Activated T-cell treated with anti-CD3 and anti-CD28 coated beads, Interleukin-2, amount 50 U/mL, for 4 hours (primary cell): Measurements from ENCODE around the gene DSG2. TPM values are rescaled to one million over a fixed set of nuclear protein-coding genes. Genes with fewer than 3 reads are reported as not detected.

Source experiments
- ATAC-seq, 2 donors: fragments of 200-7000 bp; cut with Tn5 transposase; one replicate each; pipeline ENCODE4 v1.10.0; 2021
- DNase-seq: peaks from one replicate; pipeline ENCODE4 v3.0.0-alpha.2; 2020
- H3K27me3 Mint-ChIP-seq: one replicate; pipeline ENCODE4 v1.8.0; 2021; ENCODE audit warnings: low read depth, mixed read lengths
- H3K36me3 Mint-ChIP-seq: one replicate; pipeline ENCODE4 v1.8.0; 2022; ENCODE audit warnings: mixed read lengths; ENCODE audit not compliant: insufficient read depth
- H3K4me1 Mint-ChIP-seq: one replicate; pipeline ENCODE4 v1.8.0; 2021; ENCODE audit warnings: low read depth, mixed read lengths
- H3K4me3 Mint-ChIP-seq: one replicate; pipeline ENCODE4 v1.8.0; 2021; ENCODE audit warnings: mild to moderate bottlenecking, moderate library complexity, mixed read lengths
- H3K9me3 Mint-ChIP-seq: one replicate; pipeline ENCODE4 v1.8.0; 2021; ENCODE audit warnings: mixed read lengths
- total RNA-seq, 3 donors: library from RNA; stranded (reverse); gene quantifications; one replicate each; pipeline ENCODE4 v1.2.1, GENCODE V29; 2021

Gene DSG2
- total RNA-seq, 3 donors from 2014 or later = 0.24 to 0.33 (median 0.27) TPM

- H3K9me3 Mint-ChIP-seq = no peaks in the 10 kb centered on the region
- H3K27me3 Mint-ChIP-seq = peaks cover 4% of the 10 kb centered on the region
- no peak overlapping the region for H3K4me3 Mint-ChIP-seq
- no peak for DNase-seq
- H3K4me1 Mint-ChIP-seq = no peaks in the 10 kb centered on the region
- ATAC-seq = no peak
- no peaks in the 10 kb centered on the region for H3K36me3 Mint-ChIP-seq
Observed at GRCh38 chr18:31557446-31557845, 59.5 kb downstream of the DSG2 start.

GRCh38 chr18:31558567-31558966, 60.6 kb downstream of the DSG2 start:
- peaks cover 4% of the 10 kb centered on the region for H3K27me3 Mint-ChIP-seq
- H3K4me1 Mint-ChIP-seq = no peaks in the 10 kb centered on the region
- DNase-seq (no peak), ATAC-seq (no peak)
- H3K4me3 Mint-ChIP-seq = no peak overlapping the region
- no peaks in the 10 kb centered on the region for H3K9me3 Mint-ChIP-seq
- H3K36me3 Mint-ChIP-seq = no peaks in the 10 kb centered on the region

GRCh38 chr18:31562726-31563125, 64.7 kb downstream of the DSG2 start:
- no peaks in the 10 kb centered on the region for H3K36me3 Mint-ChIP-seq
- no peak for DNase-seq
- no peaks in the 10 kb centered on the region for H3K9me3 Mint-ChIP-seq
- ATAC-seq = no peak
- H3K4me3 Mint-ChIP-seq = no peak overlapping the region
- H3K4me1 Mint-ChIP-seq = no peaks in the 10 kb centered on the region
- H3K27me3 Mint-ChIP-seq = no peaks in the 10 kb centered on the region

GRCh38 chr18:31563778-31564177, 65.8 kb downstream of the DSG2 start:
- Mint-ChIP-seq H3K9me3 (no peaks in the 10 kb centered on the region), H3K4me1 (no peaks in the 10 kb centered on the region), H3K27me3 (no peaks in the 10 kb centered on the region), H3K4me3 (no peak overlapping the region), H3K36me3 (no peaks in the 10 kb centered on the region)
- no peak for ATAC-seq
- DNase-seq = no peak

GRCh38 chr18:31565345-31565744, 67.4 kb downstream of the DSG2 start:
- H3K4me3 Mint-ChIP-seq = no peak overlapping the region
- H3K36me3 Mint-ChIP-seq = no peaks in the 10 kb centered on the region
- no peaks in the 10 kb centered on the region for H3K4me1 Mint-ChIP-seq
- H3K9me3 Mint-ChIP-seq = no peaks in the 10 kb centered on the region
- no peaks in the 10 kb centered on the region for H3K27me3 Mint-ChIP-seq
- DNase-seq (no peak), ATAC-seq (no peak)

GRCh38 chr18:31565782-31566512, 68.0 kb downstream of the DSG2 start:
- no peaks in the 10 kb centered on the region for H3K9me3 Mint-ChIP-seq
- DNase-seq (no peak), ATAC-seq (no peak)
- H3K4me3 Mint-ChIP-seq = no peak overlapping the region
- no peaks in the 10 kb centered on the region for H3K27me3 Mint-ChIP-seq
- H3K4me1 Mint-ChIP-seq = no peaks in the 10 kb centered on the region
- H3K36me3 Mint-ChIP-seq = no peaks in the 10 kb centered on the region

GRCh38 chr18:31566576-31567306, 68.8 kb downstream of the DSG2 start:
- DNase-seq (no peak), ATAC-seq (no peak)
- H3K27me3 Mint-ChIP-seq = no peaks in the 10 kb centered on the region
- no peaks in the 10 kb centered on the region for H3K9me3 Mint-ChIP-seq
- H3K4me3 Mint-ChIP-seq = no peak overlapping the region
- H3K4me1 Mint-ChIP-seq = no peaks in the 10 kb centered on the region
- H3K36me3 Mint-ChIP-seq = no peaks in the 10 kb centered on the region

GRCh38 chr18:31572368-31572767, 74.4 kb downstream of the DSG2 start:
- no peak for ATAC-seq
- DNase-seq = no peak
- Mint-ChIP-seq H3K4me3 (no peak overlapping the region), H3K36me3 (no peaks in the 10 kb centered on the region), H3K27me3 (no peaks in the 10 kb centered on the region), H3K4me1 (no peaks in the 10 kb centered on the region), H3K9me3 (no peaks in the 10 kb centered on the region)

GRCh38 chr18:31573051-31573450, 75.1 kb downstream of the DSG2 start:
- no peaks in the 10 kb centered on the region for H3K4me1 Mint-ChIP-seq
- DNase-seq (no peak), ATAC-seq (no peak)
- no peaks in the 10 kb centered on the region for H3K9me3 Mint-ChIP-seq
- H3K36me3 Mint-ChIP-seq = no peaks in the 10 kb centered on the region
- no peak overlapping the region for H3K4me3 Mint-ChIP-seq
- H3K27me3 Mint-ChIP-seq = no peaks in the 10 kb centered on the region

GRCh38 chr18:31574359-31574758, 76.4 kb downstream of the DSG2 start:
- ATAC-seq (no peak), DNase-seq (no peak)
- Mint-ChIP-seq H3K36me3 (no peaks in the 10 kb centered on the region), H3K4me1 (no peaks in the 10 kb centered on the region), H3K4me3 (no peak overlapping the region), H3K27me3 (no peaks in the 10 kb centered on the region), H3K9me3 (no peaks in the 10 kb centered on the region)

- Mint-ChIP-seq H3K27me3 (no peaks in the 10 kb centered on the region), H3K4me1 (no peaks in the 10 kb centered on the region), H3K9me3 (no peaks in the 10 kb centered on the region), H3K36me3 (no peaks in the 10 kb centered on the region), H3K4me3 (no peak overlapping the region)
- no peak for DNase-seq
- no peak for ATAC-seq
Observed at GRCh38 chr18:31575515-31576257, 77.7 kb downstream of the DSG2 start.

- no peak for DNase-seq
- H3K9me3 Mint-ChIP-seq = no peaks in the 10 kb centered on the region
- H3K27me3 Mint-ChIP-seq = no peaks in the 10 kb centered on the region
- H3K4me3 Mint-ChIP-seq = no peak overlapping the region
- no peaks in the 10 kb centered on the region for H3K36me3 Mint-ChIP-seq
- no peak for ATAC-seq
- no peaks in the 10 kb centered on the region for H3K4me1 Mint-ChIP-seq
Observed at GRCh38 chr18:31576670-31577069, 78.7 kb downstream of the DSG2 start.

- Mint-ChIP-seq H3K9me3 (no peaks in the 10 kb centered on the region), H3K27me3 (no peaks in the 10 kb centered on the region), H3K4me3 (no peak overlapping the region), H3K36me3 (no peaks in the 10 kb centered on the region), H3K4me1 (no peaks in the 10 kb centered on the region)
- ATAC-seq = no peak
- no peak for DNase-seq
Observed at GRCh38 chr18:31577195-31577594, 79.2 kb downstream of the DSG2 start.

GRCh38 chr18:31578126-31578525, 80.1 kb downstream of the DSG2 start:
- no peak overlapping the region for H3K4me3 Mint-ChIP-seq
- no peaks in the 10 kb centered on the region for H3K27me3 Mint-ChIP-seq
- DNase-seq = no peak

GRCh38 chr18:31579375-31579774, 81.4 kb downstream of the DSG2 start:
- H3K36me3 Mint-ChIP-seq = no peaks in the 10 kb centered on the region
- no peaks in the 10 kb centered on the region for H3K9me3 Mint-ChIP-seq
- no peak for DNase-seq
- H3K4me1 Mint-ChIP-seq = no peaks in the 10 kb centered on the region
- H3K4me3 Mint-ChIP-seq = no peak overlapping the region
- no peak for ATAC-seq
- no peaks in the 10 kb centered on the region for H3K27me3 Mint-ChIP-seq

More at GRCh38 chr18:31578126-31578525, 80.1 kb downstream of the DSG2 start:
- no peak for ATAC-seq
- H3K36me3 Mint-ChIP-seq = no peaks in the 10 kb centered on the region
- H3K4me1 Mint-ChIP-seq = no peaks in the 10 kb centered on the region
- H3K9me3 Mint-ChIP-seq = no peaks in the 10 kb centered on the region
